ENCODE measurements around the gene GPHB5.

The GPHB5 gene

GRCh38 chr14:63286071-63286470 lies 32.7 kb downstream of the GPHB5 start:
- TF ChIP-seq EP300 (IDR thresholded peaks at IDR 0.05; ENCODE audit: borderline replicate concordance) (no peak), YY1 (IDR thresholded peaks at IDR 0.05; ENCODE audit: low read depth) (no peak), TEAD4 (IDR thresholded peaks at IDR 0.05) (no peak), CREB1 (IDR thresholded peaks at IDR 0.05; ENCODE audit: low read depth) (no peak), FOXM1 (IDR thresholded peaks at IDR 0.05; ENCODE audit: borderline replicate concordance, low read depth) (no peak), ZBTB7A (IDR thresholded peaks at IDR 0.05; ENCODE audit: low read depth) (no peak), MAX (IDR thresholded peaks at IDR 0.05) (no peak), EGR1 (IDR thresholded peaks at IDR 0.05) (no peak), USF1 (IDR thresholded peaks at IDR 0.05) (no peak), NFIC (IDR thresholded peaks at IDR 0.05) (no peak), CEBPB (IDR thresholded peaks at IDR 0.05) (no peak), RAD21 (IDR thresholded peaks at IDR 0.05; ENCODE audit: low read depth) (no peak), TAF1 (IDR thresholded peaks at IDR 0.05; ENCODE audit: low read depth) (no peak), TCF12 (IDR thresholded peaks at IDR 0.05; ENCODE audit: low read depth) (no peak)

GRCh38 chr14:63283884-63284248 lies 34.9 kb downstream of the GPHB5 start:
- TF ChIP-seq USF1 (IDR thresholded peaks at IDR 0.05) (no peak), ZBTB7A (IDR thresholded peaks at IDR 0.05; ENCODE audit: low read depth) (no peak), TAF1 (IDR thresholded peaks at IDR 0.05; ENCODE audit: low read depth) (no peak), CEBPB (IDR thresholded peaks at IDR 0.05) (no peak), NFIC (IDR thresholded peaks at IDR 0.05) (no peak), FOXM1 (IDR thresholded peaks at IDR 0.05; ENCODE audit: borderline replicate concordance, low read depth) (no peak)

GRCh38 chr14:63282997-63283883 lies 35.5 kb downstream of the GPHB5 start:
- TF ChIP-seq USF1 (IDR thresholded peaks at IDR 0.05) (no peak), REST (IDR thresholded peaks at IDR 0.05; ENCODE audit: low read depth) (no peak), EP300 (IDR thresholded peaks at IDR 0.05; ENCODE audit: borderline replicate concordance) (no peak), TAF1 (IDR thresholded peaks at IDR 0.05; ENCODE audit: low read depth) (no peak), ZBTB7A (IDR thresholded peaks at IDR 0.05; ENCODE audit: low read depth) (no peak), FOXM1 (IDR thresholded peaks at IDR 0.05; ENCODE audit: borderline replicate concordance, low read depth) (no peak), TCF12 (IDR thresholded peaks at IDR 0.05; ENCODE audit: low read depth) (no peak), YY1 (IDR thresholded peaks at IDR 0.05; ENCODE audit: low read depth) (no peak), MAX (IDR thresholded peaks at IDR 0.05) (no peak), NFIC (IDR thresholded peaks at IDR 0.05) (no peak)

DNA sequence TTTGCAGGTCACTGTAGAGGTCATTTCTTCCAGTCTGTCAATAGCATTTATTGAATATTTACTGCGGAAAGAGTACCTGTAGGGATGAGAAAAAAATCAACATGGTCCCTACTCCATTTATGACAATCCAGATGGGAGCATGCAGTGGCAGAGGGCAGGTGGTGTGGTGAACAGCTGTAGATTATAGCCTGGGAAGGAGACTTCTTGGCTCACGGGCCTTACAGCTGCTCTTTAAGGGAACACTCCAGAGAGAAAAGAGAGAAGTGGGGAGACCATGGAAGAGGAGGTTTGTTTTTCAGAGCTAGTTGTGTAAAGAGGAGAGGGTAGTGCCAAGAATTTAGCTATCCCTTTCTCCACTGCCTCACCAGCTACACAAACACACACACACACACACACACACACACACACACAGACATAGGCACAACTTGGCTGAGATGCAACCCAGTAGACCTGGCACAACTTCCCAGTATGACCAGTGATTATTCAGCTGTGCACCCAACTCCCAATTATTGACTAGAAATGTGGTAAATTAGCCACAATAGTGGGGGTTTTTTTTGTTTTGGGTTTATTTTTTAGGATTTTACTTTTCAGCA lies 41.0 kb downstream of the GPHB5 start:
- TF ChIP-seq USF1 (IDR thresholded peaks at IDR 0.05): no peak
- no peak for TF ChIP-seq EP300 (IDR thresholded peaks at IDR 0.05; ENCODE audit: borderline replicate concordance)
- no peak for TF ChIP-seq REST (IDR thresholded peaks at IDR 0.05; ENCODE audit: low read depth)
- no peak for TF ChIP-seq EGR1 (IDR thresholded peaks at IDR 0.05)
- no peak for TF ChIP-seq MAX (IDR thresholded peaks at IDR 0.05)
- no peak for TF ChIP-seq CREB1 (IDR thresholded peaks at IDR 0.05; ENCODE audit: low read depth)
- TF ChIP-seq TAF1 (IDR thresholded peaks at IDR 0.05; ENCODE audit: low read depth): no peak
- no peak for TF ChIP-seq NFIC (IDR thresholded peaks at IDR 0.05)
- no peak for TF ChIP-seq YY1 (IDR thresholded peaks at IDR 0.05; ENCODE audit: low read depth)
- no peak for TF ChIP-seq ZBTB7A (IDR thresholded peaks at IDR 0.05; ENCODE audit: low read depth)
- no peak for TF ChIP-seq RAD21 (IDR thresholded peaks at IDR 0.05; ENCODE audit: low read depth)
- TF ChIP-seq TCF12 (IDR thresholded peaks at IDR 0.05; ENCODE audit: low read depth): no peak
- no peak for TF ChIP-seq TEAD4 (IDR thresholded peaks at IDR 0.05)
- no peak for TF ChIP-seq FOXM1 (IDR thresholded peaks at IDR 0.05; ENCODE audit: borderline replicate concordance, low read depth)
- TF ChIP-seq CEBPB (IDR thresholded peaks at IDR 0.05): no peak

All from Ishikawa (cell line).